HG03521 (cell line): ENCODE results near the gene RUVBL2.
"Not testable (repeated sequence)": the region's sequence is repeated elsewhere in the genome, so short reads cannot be mapped to it uniquely, and the experiment has no call there.

Source experiments
- ATAC-seq: cut with Tn5 transposase; IDR thresholded peaks from one replicate; pipeline ENCODE4 v1.9.1; 2021; ENCODE audit warnings: mild to moderate bottlenecking, moderate library complexity; ENCODE audit not compliant: unreplicated experiment

Gene RUVBL2

DNA sequence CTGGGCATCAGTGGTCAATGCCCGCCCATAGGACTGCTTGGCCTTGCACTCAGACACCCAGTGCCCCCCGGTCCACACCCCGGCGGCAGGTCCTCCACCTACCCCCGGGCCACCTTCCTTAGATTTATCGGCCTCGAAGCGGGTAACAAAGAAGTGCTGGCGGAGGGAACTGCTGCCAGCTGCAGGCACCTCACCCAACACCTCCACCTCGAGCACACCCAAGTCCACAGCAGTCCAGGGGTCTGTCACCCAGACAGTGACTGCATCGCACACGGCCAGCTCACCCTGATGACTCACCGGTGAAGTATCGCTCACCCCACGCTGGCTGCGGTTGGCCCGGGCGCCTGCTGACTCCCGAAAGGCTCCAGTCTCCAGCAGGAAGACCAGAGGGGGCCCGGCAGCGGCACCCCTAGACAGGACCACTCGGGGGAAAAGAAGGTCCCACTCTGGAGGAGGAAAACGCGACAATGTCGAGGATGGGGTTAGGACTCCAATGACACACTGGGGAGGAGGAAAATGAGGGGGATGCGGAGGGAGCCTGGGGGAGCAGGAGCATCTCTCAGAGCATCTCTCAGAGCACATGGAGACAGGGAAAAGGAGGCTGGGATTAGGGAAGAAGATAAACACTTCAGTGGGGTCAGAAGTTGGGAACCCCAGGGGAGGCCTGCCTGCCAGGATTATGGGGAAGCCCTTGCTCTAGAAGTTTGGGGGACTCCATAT is 45.0 kb downstream of the RUVBL2 start:
- ATAC-seq = not testable (repeated sequence)

- ATAC-seq = not testable (repeated sequence)
These were observed 46.0 kb downstream of the RUVBL2 start for GRCh38 chr19:49039736-49040135.

DNA sequence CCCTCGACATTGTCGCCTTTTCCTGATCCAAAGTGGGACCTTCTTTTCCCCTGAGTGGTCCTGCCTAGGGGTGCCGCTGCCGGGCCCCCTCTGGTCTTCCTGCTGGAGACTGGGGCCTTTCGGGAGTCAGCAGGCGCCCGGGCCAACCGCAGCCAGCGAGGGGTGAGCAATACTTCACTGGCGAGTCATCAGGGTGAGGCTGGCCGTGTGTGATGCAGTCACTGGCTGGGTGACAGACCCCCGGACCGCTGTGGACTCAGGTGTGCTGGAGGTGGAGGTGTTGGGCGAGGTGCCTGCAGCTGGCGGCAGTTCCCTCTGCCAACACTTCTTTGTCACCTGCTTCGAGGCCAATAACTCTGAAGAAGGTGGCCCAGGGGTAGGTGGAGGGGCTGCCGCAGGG is 48.5 kb downstream of the RUVBL2 start:
- ATAC-seq = no peak

GRCh38 chr19:49042666-49043065 is 49.0 kb downstream of the RUVBL2 start:
- not testable (repeated sequence) for ATAC-seq

DNA sequence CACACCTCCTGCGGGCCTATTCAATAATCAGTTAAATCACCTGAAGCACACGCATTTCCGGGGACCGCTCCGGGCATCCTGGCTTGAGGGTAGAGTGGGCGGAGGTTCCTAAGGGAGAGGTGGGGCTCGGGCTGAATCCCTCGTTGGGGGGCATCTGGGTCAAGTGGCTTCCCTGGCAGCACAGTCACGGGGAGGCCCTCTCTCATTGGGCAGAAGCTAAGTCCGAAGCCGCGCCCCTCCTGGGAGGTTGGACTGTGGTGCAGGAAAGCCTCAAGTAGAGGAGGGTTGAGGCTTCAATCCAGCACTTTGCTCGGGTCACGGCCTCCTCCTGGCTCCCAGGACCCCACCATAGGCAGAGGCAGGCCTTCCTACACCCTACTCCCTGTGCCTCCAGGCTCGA is 49.9 kb downstream of the RUVBL2 start, which contains the start of gene CGB5:
Gene CGB5, plus strand, starts transcription at position 301 of the 400 bp plus-strand sequence. CDS start 362 bp downstream, outside the sequence.
- not testable (repeated sequence) for ATAC-seq

GRCh38 chr19:49049011-49049410 is 55.3 kb downstream of the RUVBL2 start, which contains the start of gene CGB8:
Gene CGB8 (minus strand): TSS chr19:49049111. CDS start chr19:49048739, 372 bp downstream.
- not testable (repeated sequence) for ATAC-seq

DNA sequence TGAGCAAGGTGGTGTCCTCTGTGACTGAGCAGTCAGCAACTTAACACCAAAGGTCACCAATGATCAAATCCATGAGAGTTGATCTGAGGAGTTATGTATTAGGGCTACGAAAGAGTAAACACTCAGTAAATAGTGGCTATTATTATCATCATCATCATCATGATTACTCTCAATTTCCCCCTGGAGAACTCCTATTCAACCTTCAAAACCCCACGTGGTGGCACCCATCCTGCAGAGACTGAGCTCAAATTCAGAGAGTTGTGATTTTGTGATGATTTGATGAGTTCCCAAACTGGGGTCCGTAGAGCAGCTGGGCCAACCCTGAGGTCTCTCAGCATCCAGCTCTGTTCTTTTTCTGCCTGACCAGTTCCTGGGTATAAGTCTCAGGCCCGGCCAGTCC is 56.1 kb downstream of the RUVBL2 start:
- ATAC-seq = not testable (repeated sequence)

GRCh38 chr19:49050376-49051033 is 56.8 kb downstream of the RUVBL2 start:
- ATAC-seq = not testable (repeated sequence)

GRCh38 chr19:49056101-49056901 is 62.6 kb downstream of the RUVBL2 start:
- ATAC-seq = no peak

DNA sequence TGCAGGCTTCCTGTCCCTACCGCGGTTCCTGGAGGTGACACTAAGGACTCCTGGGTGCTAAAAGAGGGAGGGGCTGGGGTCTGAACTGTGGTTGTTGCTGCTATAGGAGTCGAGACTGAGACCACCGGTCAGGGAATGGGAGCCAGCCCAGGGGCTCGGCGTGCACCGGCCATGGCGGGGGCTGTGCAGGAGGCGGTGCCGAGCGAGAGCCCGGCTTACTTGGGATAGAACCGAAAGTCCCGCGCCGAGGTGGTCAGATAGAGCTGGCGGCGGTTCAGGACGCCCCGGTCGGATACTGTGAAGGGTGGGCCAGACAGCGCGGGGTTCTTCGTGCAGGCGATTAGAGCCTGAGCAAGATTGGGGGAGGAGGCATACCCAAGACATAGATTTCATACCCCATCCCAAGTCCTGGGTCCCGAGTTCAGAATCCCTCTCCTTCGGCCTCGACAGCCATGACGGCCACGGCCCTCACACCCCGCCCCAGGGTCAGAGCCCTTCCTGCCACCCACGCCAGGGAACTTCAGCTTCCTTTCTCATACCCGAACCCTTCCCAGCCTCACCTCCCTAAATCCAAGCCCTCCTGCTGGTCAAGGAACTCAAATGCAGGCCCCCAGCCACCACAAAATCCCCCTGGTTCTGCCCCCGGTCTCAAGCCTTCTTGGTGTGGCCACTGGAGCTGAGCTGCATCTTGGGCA is 63.4 kb downstream of the RUVBL2 start:
- ATAC-seq = not testable (repeated sequence)

- ATAC-seq = no peak
These were observed 64.0 kb downstream of the RUVBL2 start, which contains the start of gene CGB7 for GRCh38 chr19:49057636-49058234. Gene CGB7 (minus strand): TSS chr19:49057749. CDS start chr19:49055375, 2,374 bp downstream.

GRCh38 chr19:49058562-49058961 is 64.9 kb downstream of the RUVBL2 start:
- ATAC-seq = no peak

- no peak for ATAC-seq
These were observed 65.4 kb downstream of the RUVBL2 start for GRCh38 chr19:49059053-49059452.

GRCh38 chr19:49061000-49061399 is 67.3 kb downstream of the RUVBL2 start:
- no peak for ATAC-seq

GRCh38 chr19:49061445-49061844 is 67.8 kb downstream of the RUVBL2 start:
- no peak for ATAC-seq

GRCh38 chr19:49064029-49064629 is 70.4 kb downstream of the RUVBL2 start:
- no peak for ATAC-seq

- no peak for ATAC-seq
These were observed 71.3 kb downstream of the RUVBL2 start, which contains the start of gene NTF4 for GRCh38 chr19:49064768-49065611. Gene NTF4 (minus strand): TSS chr19:49064818. CDS start chr19:49061997, 2,821 bp downstream.
